ENCODE measurements around the gene ETS1. TPM values are rescaled to one million over a fixed set of nuclear protein-coding genes. Genes with fewer than 3 reads are reported as not detected.

ETS1 gene
- total and polyA plus RNA-seq, 2 experiments from 2014 or later: 6.7 to 21.8 TPM

DNA sequence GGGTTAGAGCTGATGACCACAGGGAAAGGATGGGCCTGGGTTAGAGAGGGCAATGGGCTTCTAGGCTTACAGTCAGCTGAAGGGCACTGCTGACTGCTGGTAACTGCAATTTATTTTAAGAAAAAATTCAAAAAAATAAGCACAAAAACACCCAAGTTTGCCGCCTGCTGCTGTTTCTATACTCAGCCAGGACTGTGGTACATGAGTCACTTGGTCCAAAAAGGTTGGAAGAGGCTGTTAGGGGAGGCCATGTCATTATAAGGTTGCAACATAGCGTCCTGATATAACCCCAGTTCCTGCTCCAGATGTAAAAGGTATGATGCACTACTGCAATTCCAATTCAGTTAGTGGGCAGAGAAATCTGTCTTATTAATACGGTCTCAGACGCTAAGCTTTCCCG lies 98.9 kb downstream of the ETS1 start:
- 89% methylated on average over 5 of the region's 5 CpGs for WGBS (ENCODE audit: low lambda C conversion rate, missing lambda C conversion rate)

DNA sequence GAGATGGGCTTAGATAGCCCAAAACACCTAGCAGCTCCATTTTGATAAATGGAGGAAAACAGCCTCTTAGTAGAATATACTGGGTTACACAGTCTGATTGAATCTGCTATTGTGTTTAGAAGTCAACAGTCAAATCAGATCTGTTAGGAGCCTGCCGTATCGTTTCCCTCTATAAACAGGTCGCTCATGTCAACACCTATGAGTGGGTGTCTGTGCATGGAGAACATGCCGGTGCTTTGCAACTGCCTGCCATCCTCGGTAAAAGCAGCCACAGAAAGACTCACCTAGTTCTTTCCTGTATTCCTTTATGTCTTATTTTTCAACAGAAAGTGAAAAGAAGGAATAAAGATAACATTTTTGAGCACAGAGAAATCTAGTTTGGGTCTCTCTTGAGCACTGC lies 99.4 kb downstream of the ETS1 start:
- Histone ChIP-seq H2AFZ (no peak overlapping the region), H3K36me3 (replicated peaks; ENCODE audit: insufficient read depth, low read depth) (no peaks in the 10 kb centered on the region), H3K4me2 (no peak overlapping the region), H3K27ac (no peak overlapping the region), H3K27me3 (no peaks in the 10 kb centered on the region), H3K4me3 (no peak overlapping the region), H3K9me2 (replicated peaks; ENCODE audit: insufficient read depth) (no peaks in the 10 kb centered on the region), H3K4me1 (ENCODE audit: insufficient read depth) (no peaks in the 10 kb centered on the region), H3K79me2 (peaks cover 36% of the 10 kb centered on the region), H4K20me1 (ENCODE audit: insufficient read depth, poor library complexity, severe bottlenecking) (no peaks in the 10 kb centered on the region), H3K9me3 (ENCODE audit: low read depth) (no peaks in the 10 kb centered on the region)
- TF ChIP-seq EZH2phosphoT487 (IDR thresholded peaks at IDR 0.05; ENCODE audit: low read depth, severe bottlenecking, unreplicated experiment) (no peak), EZH2 (IDR thresholded peaks at IDR 0.05; ENCODE audit: borderline replicate concordance) (no peak)
- TF ChIP-seq, protein P1, sequence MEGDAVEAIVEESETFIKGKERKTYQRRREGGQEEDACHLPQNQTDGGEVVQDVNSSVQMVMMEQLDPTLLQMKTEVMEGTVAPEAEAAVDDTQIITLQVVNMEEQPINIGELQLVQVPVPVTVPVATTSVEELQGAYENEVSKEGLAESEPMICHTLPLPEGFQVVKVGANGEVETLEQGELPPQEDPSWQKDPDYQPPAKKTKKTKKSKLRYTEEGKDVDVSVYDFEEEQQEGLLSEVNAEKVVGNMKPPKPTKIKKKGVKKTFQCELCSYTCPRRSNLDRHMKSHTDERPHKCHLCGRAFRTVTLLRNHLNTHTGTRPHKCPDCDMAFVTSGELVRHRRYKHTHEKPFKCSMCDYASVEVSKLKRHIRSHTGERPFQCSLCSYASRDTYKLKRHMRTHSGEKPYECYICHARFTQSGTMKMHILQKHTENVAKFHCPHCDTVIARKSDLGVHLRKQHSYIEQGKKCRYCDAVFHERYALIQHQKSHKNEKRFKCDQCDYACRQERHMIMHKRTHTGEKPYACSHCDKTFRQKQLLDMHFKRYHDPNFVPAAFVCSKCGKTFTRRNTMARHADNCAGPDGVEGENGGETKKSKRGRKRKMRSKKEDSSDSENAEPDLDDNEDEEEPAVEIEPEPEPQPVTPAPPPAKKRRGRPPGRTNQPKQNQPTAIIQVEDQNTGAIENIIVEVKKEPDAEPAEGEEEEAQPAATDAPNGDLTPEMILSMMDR (IDR thresholded peaks at IDR 0.05; ENCODE audit: poor library complexity): no peak
- no peak for DNase-seq (ENCODE audit: low spot score)
- WGBS (ENCODE audit: low lambda C conversion rate, missing lambda C conversion rate): 59% methylated on average over 5 of the region's 5 CpGs

More for the DNA sequence above, 98.9 kb downstream of the ETS1 start:
- no peak overlapping the region for H3K27ac ChIP-seq
- H3K4me2 ChIP-seq: no peak overlapping the region
- DNase-seq (ENCODE audit: low spot score): no peak
- H3K36me3 ChIP-seq (replicated peaks; ENCODE audit: insufficient read depth, low read depth): no peaks in the 10 kb centered on the region
- no peaks in the 10 kb centered on the region for H4K20me1 ChIP-seq (ENCODE audit: insufficient read depth, poor library complexity, severe bottlenecking)
- TF ChIP-seq, protein P1 (IDR thresholded peaks at IDR 0.05; ENCODE audit: poor library complexity): no peak
- TF ChIP-seq EZH2 (IDR thresholded peaks at IDR 0.05; ENCODE audit: borderline replicate concordance) (no peak), EZH2phosphoT487 (IDR thresholded peaks at IDR 0.05; ENCODE audit: low read depth, severe bottlenecking, unreplicated experiment) (no peak)
- peaks cover 41% of the 10 kb centered on the region for H3K79me2 ChIP-seq
- H3K27me3 ChIP-seq: no peaks in the 10 kb centered on the region
- H3K4me1 ChIP-seq (ENCODE audit: insufficient read depth): no peaks in the 10 kb centered on the region
- no peak overlapping the region for H3K4me3 ChIP-seq
- H3K9me3 ChIP-seq (ENCODE audit: low read depth): no peaks in the 10 kb centered on the region
- H2AFZ ChIP-seq: no peak overlapping the region
- H3K9me2 ChIP-seq (replicated peaks; ENCODE audit: insufficient read depth): no peaks in the 10 kb centered on the region

DNA sequence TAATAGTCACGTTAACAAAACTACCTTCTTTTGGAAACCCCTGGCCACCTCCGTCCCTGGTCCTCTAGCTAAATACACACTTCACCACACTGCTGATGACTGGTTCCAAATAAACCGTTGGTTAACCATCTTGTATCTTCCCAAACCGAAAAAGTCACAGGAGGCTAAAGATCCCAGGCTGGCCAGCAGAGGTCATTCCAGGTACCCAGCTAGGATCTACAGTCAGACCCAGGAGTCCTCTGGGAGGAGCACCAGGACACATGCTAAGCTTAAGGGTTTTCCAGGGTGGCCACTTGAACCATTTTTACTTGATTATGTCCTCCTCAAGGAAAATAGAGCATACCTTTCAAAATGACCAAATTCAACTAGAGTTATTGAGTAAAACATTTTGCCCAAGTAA lies 103.2 kb downstream of the ETS1 start:
- Histone ChIP-seq H4K20me1 (ENCODE audit: insufficient read depth, poor library complexity, severe bottlenecking) (no peaks in the 10 kb centered on the region), H3K27ac (no peak overlapping the region), H2AFZ (no peak overlapping the region), H3K36me3 (replicated peaks; ENCODE audit: insufficient read depth, low read depth) (no peaks in the 10 kb centered on the region), H3K27me3 (no peaks in the 10 kb centered on the region), H3K9me3 (ENCODE audit: low read depth) (no peaks in the 10 kb centered on the region), H3K4me2 (no peak overlapping the region), H3K4me1 (ENCODE audit: insufficient read depth) (no peaks in the 10 kb centered on the region), H3K4me3 (no peak overlapping the region), H3K79me2 (peaks cover 4% of the 10 kb centered on the region), H3K9me2 (replicated peaks; ENCODE audit: insufficient read depth) (no peaks in the 10 kb centered on the region)
- 86% methylated on average over 4 of the region's 4 CpGs for WGBS (ENCODE audit: low lambda C conversion rate, missing lambda C conversion rate)
- TF ChIP-seq, protein P1 (IDR thresholded peaks at IDR 0.05; ENCODE audit: poor library complexity): no peak
- no peak for TF ChIP-seq EZH2phosphoT487 (IDR thresholded peaks at IDR 0.05; ENCODE audit: low read depth, severe bottlenecking, unreplicated experiment)
- TF ChIP-seq EZH2 (IDR thresholded peaks at IDR 0.05; ENCODE audit: borderline replicate concordance): no peak
- no peak for DNase-seq (ENCODE audit: low spot score)
